HG03103 (cell line): ENCODE data around the gene CAMK2A.
"Not testable (repeated sequence)": the region's sequence is repeated elsewhere in the genome, so short reads cannot be mapped to it uniquely, and the experiment has no call there.

ENCODE experiments used
- ATAC-seq: cut with Tn5 transposase; IDR thresholded peaks from one replicate; pipeline ENCODE4 v1.9.1; 2021; ENCODE audit warnings: low read depth; ENCODE audit not compliant: unreplicated experiment

CAMK2A gene

DNA sequence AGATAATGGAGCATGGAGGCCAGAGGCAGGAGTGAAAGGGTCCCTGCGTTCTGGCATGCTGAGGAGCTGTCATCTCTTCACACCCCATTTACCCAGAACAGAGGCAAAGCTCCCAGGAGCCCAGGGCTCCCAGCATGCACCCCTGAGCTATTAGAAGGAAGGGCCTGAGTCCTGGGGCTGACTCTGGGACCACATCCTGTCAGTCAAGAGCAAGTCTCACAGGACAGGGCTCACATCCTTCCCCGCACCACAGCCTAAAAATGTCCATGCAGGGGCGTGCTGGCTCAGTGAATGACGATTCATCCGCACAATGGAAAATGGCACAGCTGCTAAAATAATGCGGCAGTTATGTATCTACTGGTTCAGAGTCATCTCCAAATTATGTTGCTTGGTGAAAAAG, 31.4 kb downstream of the CAMK2A start:
- ATAC-seq: peak; percentile 85

DNA sequence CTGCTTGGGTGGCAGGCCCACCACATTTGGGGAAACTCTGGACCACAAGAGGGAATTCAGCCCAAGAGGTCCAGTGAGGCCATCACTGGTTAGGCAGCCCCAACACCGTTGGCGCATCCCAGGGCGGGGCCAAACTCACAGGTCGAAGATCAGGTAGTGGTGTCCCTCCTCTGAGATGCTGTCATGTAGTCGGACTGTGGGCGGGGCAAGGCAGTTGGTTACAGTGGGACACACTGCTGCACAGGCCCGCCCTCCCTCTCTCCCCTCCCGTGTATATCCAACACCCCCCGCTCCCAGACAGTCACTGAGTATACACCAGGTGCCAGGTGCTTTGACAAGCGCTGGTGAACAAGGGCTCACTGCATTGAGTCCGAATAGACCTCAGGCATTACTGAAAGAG, 32.1 kb downstream of the CAMK2A start:
- ATAC-seq: no peak

DNA sequence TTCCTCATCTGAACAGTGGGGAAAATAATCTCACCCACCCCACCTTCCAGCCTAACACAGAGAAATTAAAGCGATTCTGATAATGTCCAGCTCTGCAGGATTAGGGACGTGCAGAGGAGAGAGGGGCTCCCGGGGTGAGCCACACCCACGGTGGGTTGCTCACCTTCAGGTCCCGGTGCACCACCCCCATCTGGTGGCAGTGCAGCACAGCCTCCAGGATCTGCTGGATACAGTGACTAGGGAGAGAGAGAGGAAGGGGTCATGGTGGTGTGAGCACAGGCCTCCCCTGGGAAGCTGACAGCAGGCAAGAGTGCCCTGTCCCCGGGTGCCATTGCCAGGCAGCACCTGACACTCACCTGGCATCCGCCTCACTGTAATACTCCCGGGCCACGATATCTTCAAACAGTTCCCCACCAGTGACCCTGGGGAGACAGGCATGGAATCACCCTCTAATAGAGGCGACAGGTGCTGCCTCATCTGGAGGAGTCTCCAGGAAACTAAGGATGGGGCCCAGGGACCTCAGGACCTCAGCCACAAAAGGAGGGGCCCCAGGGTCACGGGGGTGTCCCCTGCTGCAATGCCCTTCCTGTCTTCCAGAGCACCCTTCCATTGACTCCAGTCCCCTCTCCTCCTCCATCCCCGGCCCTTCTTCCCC, 33.0 kb downstream of the CAMK2A start:
- ATAC-seq: no peak

DNA sequence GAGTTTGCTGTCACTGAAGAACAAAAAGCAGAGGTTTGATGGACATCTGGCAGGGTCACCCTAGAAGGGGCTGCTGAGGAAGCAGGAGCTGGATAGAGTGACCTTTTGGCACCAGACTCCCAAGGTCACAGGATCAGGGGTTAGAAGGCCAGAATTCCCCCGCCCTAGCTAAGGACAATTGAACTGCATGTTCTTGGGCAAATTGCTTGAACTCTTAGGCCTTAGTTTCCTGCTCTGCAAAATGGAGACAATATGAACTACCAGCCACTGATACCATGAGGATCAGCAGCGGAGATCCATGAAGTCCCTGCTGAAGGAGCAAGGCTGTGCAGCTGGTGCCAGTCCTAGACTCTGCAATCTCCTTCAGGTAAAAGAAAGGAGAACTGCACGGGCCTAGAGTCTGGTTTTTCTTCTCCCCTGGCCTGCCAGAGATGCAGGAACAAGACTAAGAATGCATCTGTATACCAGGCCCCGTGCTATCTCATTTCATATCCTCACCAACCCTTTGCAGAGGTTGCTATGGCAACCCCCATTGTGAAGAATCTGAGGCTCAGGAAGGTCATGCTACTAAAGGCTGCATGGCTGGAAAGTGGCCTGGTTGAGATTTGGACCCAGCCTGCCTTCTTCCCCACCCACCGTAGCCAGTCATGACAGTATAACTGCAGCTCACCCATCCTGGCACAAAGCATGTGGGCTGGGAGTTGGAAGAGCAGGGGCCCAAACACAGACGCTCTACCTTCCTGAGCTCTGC, 33.7 kb downstream of the CAMK2A start:
- no peak for ATAC-seq

DNA sequence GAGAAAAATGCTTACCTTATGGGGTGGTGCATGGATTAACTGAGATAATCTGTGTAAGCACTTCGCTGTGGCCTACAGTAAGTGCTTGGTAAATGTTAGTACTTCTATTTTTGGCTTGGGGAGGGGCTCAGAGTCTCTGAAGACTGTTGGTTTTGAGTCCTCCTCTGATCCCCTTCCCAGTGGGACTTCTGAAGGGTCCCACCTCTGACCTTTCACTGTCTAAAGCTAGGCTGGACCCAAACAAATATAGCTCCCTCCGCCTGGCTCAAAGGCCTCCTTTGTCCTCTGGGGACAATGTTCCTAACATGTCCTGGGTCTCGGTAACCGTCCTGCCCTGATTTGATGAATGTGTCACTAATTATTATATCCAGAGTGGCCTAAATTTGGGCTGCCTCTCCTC, 34.8 kb downstream of the CAMK2A start:
- no peak for ATAC-seq

DNA sequence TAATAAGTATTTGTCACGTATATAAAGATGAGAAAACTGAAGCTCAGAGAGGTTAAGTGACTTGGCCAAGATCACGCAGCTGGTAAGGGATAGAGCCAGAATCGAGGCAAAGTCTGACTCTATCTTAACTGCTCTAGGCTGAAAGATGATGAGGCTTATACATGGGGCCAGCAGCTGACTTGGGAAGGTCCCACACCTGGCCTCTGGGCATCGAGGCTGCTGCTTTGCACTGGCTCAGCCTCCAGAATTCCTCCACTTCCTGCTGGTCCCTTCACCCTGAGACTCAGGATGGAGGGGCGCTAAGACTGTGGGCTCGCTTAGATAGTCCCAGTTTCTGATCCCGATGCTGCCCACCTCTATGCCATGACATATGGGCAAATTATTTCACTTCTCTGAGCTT, 35.2 kb downstream of the CAMK2A start:
- ATAC-seq: no peak

DNA sequence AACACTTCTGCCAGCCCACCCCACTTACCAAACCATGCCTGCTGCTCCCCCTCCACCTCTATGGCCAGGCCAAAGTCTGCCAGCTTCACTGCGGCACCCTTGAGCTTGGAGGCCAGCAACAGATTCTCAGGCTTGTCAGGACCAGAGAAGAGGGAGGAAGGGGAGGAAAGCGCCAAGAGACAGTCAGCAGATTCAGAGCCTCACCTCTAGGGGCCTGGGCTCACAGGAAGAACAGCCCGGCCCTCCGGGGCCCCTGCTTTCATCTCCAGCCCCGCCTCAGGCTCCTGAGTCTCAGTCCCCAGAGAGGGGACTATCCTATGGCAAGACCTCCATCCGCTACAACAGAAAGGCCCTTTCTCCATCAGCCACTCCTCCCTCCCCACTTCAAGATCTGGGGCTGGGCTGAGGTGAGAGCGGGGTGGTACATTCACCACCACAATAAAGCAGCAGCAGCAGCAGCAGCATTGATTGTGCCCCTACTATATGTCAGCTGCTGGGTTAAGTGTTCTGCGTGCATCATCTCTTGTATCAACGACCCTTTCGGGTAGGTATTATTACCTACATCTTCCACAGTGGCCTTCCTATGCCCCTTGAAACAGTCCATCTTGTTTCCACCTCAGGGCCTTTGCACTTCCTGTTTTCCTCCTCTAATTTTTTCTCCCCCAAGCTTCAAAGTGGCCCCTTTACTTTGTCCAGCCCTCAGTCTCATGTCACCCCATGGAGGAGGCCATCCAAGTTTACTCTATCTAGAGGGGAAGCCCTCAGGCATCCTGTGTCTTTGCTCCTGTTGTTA, 36.0 kb downstream of the CAMK2A start:
- ATAC-seq: no peak

DNA sequence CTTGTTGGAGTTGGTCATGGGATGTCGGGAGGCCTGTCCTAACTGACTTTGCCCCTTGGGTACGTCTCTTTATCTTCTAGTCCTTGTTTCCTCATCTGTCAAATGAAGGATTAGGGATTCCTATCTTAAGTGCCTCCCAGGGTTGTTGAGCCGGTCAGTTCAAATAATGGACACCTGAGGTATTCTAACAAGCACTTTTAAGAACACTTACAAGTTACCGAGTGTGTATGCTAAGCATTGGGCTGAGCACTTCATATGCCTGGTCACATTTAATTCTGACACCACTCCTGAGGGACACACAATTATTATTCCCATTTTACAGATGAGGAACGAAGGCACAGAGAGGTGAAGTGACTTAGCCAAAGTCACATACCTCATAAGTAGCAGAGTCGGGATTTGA, 37.1 kb downstream of the CAMK2A start:
- no peak for ATAC-seq

DNA sequence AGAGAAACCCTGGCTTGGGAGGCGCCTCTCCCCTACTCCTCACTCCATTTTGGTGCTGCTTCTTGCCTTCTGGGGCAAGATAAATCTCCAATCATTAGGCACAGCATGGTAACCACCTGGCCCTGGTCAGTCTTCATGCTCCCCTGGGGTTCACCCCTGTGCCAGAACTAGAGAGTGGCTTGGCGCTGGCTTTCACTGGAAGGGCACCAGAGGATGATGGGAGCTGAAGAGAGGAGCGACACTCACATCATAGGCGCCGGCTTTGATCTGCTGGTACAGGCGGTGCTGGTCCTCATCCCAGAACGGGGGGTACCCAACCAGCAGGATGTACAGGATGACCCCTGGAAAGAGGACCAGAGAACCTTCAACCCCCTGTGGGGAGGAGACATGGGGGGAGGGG, 38.1 kb downstream of the CAMK2A start:
- no peak for ATAC-seq

DNA sequence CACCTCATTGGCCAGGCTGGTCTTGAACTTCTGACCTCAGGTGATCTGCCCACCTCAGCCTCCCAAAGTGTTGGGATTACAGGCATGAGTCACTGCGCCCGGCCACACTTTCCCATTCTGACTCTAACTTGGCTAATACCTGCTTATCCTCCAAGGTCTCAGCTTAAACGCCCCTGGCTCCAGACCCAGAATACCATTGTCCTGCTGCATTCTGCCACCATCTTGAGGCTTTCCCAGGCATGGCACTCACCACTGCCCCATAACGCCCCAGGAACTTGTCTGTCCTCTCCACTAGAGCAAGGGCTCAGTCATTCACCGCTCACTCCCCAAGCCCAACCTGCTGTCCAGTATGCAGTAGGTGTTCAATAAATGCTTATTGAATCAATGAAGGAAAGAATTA, 39.8 kb downstream of the CAMK2A start:
- ATAC-seq: no peak

DNA sequence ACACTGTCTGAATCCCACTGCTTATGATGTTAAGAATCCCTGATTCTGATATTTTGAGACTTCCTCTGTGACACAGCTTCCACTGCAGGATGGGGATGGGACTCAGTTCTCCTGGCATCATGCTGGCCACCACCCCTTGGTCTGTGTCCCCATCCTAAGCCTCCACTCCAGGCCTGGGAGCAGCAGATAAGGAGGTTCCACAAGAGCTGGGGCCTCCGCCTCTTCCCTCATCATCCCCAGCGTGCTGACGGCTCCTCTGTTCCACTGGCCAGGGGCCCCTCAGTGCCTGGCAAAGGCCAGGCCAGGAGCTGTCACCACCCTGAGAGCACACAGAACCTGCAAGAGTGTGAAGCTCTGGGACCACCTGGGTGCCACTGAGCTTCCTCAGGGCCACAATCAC, 40.6 kb downstream of the CAMK2A start:
- ATAC-seq: no peak

DNA sequence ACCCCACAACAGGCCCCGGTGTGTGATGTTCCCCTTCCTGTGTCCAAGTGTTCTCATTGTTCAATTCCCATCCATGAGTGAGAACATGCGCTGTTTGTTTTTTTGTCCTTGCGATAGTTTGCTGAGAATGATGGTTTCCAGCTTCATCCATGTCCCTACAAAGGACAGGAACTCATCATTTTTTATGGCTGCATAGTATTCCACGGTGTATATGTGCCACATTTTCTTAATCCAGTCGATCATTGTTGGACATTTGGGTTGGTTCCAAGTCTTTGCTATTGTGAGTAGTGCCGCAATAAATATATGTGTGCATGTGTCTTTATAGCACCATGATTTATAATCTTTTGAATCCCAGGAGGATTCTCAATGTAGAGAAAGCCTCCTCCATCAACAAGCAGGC, 41.1 kb downstream of the CAMK2A start:
- ATAC-seq: not testable (repeated sequence)

DNA sequence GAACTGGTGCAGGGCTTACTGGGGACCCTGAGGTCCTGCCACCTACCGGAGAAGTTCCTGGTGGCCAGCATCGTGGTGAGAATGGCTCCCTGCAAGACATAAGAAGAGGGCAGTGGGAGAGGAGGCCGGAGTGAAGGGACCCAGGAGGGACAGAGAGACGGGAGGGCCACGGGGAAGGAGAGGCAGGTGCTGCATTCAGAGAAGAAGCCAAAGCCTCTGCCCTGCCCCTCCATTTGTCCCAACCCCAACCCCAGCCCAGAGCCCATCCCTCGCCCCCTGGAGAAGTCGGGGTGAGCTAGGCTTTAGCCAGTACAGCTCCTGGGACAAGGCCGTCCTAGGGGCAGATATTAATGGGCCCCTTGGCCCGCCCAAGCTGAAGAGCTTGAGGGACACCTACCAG, 41.8 kb downstream of the CAMK2A start:
- no peak for ATAC-seq

DNA sequence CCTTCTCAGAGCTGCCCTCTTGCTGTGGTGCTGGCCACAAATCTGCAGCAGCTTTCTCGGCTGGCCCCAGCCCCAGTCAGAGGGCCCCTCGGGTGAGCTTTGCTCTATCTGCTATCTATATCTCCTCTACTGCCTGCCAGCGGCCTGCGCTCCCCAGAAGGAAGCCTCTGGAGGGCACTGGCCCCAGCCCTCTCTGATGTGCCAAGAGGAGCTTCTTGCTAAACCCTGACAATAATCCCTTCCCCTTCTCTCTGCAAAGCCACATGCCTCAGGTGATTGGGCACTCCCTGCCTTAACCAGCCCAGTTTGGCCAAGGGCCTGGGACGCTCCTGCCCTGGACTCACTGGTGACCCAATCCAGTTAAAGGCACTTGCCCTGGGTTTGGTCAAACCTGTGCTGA, 42.7 kb downstream of the CAMK2A start:
- ATAC-seq: no peak

DNA sequence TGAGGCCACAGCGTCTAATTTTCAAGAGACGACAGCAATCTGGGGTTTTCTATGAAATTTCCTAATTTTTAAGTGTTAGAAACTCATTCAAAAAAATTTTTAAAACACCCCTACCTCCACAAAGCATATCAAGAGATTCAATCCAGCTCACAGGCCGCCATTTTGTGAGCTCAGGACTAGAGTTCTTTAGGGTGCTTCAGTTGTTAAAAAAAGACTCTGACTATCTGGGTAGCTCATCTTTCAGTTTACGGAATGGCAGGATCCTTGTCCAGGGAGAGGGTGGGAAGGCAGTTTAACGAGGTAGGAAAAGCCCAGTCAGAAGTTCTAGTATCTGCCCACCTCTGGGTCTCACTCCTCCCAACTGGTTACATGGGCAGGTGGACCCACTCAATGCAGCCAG, 43.1 kb downstream of the CAMK2A start:
- ATAC-seq: no peak

DNA sequence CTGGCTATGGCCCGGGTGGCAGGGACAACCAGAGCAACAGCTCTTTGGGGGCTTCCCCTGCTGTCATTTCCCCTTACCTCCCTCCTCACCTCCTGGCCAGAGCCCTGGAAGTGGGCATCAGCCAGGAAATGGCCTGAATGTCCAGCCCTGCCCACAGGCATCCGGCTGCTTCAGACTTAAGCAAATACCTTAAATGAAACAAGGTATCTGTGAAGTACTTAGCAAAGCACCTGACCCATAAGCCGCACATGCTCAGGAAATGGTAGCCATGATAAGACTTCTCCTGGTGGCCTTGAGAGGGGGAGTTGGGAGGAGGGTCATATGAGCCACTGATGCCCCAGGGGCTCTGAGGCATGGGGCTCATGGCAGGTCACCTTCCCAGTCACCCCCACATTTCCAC, 43.8 kb downstream of the CAMK2A start:
- no peak for ATAC-seq

DNA sequence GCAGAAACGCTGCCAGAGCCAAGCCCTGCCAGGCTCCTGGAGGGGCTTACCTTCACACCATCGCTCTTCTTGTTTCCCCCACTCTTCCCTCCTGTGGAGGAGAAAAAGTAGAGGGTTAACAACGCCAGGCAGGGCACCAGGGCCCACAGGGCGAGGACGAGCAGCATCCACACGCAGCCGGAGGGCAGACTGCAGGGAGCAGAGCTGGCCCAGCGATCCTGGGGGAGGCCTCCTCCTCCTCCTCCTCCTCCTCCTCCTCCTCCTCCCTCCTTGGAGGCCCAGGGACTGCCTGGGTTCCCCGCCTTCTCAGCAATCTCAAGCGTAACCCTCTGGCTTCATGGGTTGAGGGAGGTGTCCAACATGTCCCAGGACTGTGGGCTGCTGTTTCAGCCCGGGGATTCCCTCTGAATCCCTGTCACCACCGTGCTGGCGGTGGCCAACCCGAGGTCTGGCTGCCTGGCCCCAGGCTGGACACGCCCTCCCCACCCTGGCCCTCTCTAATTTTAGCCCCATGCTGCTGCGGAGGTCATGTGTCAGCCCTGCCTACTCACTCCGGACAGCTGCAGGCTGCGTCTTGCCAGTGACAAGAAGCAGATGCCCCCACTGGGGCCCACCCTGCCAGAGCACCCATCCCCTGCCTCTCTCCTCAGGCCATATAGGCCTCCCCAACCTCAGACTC, 44.3 kb downstream of the CAMK2A start:
- no peak for ATAC-seq

DNA sequence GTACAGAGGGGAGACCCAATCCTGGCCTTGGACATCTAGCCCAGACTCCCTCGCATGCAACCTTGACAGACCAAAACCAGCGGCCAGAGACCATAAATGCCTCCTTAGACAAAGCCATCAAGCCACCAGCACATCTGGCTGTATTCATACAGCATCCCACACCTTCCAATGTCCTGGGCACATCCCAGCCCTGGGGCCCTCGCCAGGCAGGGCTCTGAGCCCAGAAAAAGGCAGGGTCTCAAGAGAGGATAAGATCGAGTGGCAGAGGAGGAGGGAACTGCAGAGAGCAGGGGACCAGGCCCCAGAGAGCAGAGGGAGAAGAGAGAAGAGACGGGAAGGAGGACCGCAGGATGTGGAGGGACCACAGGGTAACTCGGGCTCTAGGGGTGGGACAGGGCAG, 45.4 kb downstream of the CAMK2A start:
- no peak for ATAC-seq

DNA sequence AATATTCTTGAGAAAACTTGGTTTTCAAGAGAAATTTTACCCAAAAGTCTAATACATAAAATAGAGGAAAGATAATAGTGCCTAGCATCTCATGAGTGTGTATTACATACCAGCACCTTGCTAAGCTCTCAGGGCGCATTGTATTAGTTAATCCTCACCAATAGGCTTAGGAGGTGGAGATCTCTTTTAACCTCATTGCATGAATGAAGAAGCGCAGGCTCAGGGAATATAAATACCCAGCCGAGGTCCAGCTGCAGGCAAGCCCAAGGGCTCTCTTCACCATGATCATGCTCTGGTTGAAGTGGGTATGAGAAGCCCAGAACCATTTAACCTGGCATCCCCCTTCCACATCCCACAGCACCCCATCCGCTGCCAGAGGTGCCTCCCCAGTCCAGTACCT, 46.0 kb downstream of the CAMK2A start:
- ATAC-seq: no peak

DNA sequence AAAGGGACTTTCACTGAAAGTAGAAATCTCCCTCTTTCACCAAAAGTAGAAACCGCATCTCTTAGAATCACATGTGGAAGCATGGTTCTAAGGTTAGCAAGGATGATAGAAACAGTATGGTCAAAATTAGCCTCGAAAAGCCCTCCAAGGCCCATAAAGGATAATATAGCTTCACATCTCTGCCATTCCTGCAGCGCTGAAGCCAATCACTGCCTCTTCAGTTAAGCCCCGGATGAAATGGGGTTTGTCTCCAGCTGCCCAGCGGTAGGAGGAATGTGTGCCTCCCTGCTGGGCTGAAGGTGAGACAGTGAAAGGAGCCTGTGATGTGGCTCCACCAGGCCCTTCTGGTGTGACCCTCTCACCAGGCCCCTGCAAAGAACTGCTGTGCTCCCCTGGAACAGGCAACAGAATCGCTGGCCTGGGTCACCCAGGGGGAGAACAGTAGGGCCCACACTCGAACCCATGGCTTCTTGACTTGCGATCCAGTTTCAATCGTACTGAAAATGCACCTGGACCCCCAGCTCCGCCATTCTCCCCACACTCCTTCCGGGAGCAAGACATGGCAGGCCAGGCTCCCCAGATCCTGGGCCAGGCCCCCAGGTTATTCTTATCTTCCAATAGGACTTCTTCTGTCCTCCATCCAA, 47.2 kb downstream of the CAMK2A start:
- ATAC-seq: no peak
